Stimulated activated CD4-positive, alpha-beta T cell treated with anti-CD3 and anti-CD28 coated beads, Interleukin-1b, Interleukin-23, amount 100 ng/mL, for 1 hour (primary cell): Measurements from ENCODE around the gene PSMB9.
"Not testable (repeated sequence)": the region's sequence is repeated elsewhere in the genome, so short reads cannot be mapped to it uniquely, and the experiment has no call there.

Experiments used
- DNase-seq, 2 donors: peaks; one replicate each; pipeline ENCODE4 v3.0.0-alpha.2; 2020; ENCODE audit warnings: low read depth in 2 of 2

PSMB9 gene

GRCh38 chr6:32853541-32854375 lies at the start of gene PSMB9, which contains the start of gene TAP1:
TSS of gene PSMB9 (plus strand) at chr6:32854192. CDS start at chr6:32854230, 38 bp downstream.
TSS of gene TAP1 (minus strand) at chr6:32853704. CDS start at chr6:32853636, 68 bp downstream.
- peak; percentile 90 to 95 for DNase-seq

GRCh38 chr6:32805404-32805803 lies 48.6 kb upstream of the PSMB9 start:
- not testable (repeated sequence) for DNase-seq

GRCh38 chr6:32807020-32807580 lies 46.9 kb upstream of the PSMB9 start:
- no peak for DNase-seq

GRCh38 chr6:32809171-32809570 lies 44.8 kb upstream of the PSMB9 start:
- no peak for DNase-seq

GRCh38 chr6:32814145-32814544 lies 39.8 kb upstream of the PSMB9 start:
- DNase-seq: no peak

- no peak for DNase-seq
These were observed 38.9 kb upstream of the PSMB9 start for GRCh38 chr6:32815115-32815514.

- no peak for DNase-seq
These were observed 38.0 kb upstream of the PSMB9 start for GRCh38 chr6:32815996-32816395.

GRCh38 chr6:32816746-32817204 lies 37.2 kb upstream of the PSMB9 start, which contains the start of gene HLA-DOB:
TSS of gene HLA-DOB (minus strand) at chr6:32817002. CDS start at chr6:32816951, 51 bp downstream.
- DNase-seq: no peak

- DNase-seq: no peak
These were observed 35.1 kb upstream of the PSMB9 start for GRCh38 chr6:32818867-32819266.

GRCh38 chr6:32819729-32820128 lies 34.3 kb upstream of the PSMB9 start:
- DNase-seq: no peak

GRCh38 chr6:32825966-32826365 lies 28.0 kb upstream of the PSMB9 start:
- no peak for DNase-seq

- no peak for DNase-seq
These were observed 27.0 kb upstream of the PSMB9 start for GRCh38 chr6:32827025-32827424.

- DNase-seq: no peak
These were observed 24.5 kb upstream of the PSMB9 start for GRCh38 chr6:32829495-32829894.

GRCh38 chr6:32830017-32830416 lies 24.0 kb upstream of the PSMB9 start:
- DNase-seq: no peak

GRCh38 chr6:32830936-32831335 lies 23.1 kb upstream of the PSMB9 start:
- DNase-seq: no peak

GRCh38 chr6:32832535-32832934 lies 21.5 kb upstream of the PSMB9 start:
- DNase-seq: no peak

GRCh38 chr6:32833664-32834063 lies 20.3 kb upstream of the PSMB9 start:
- DNase-seq: no peak

- DNase-seq: no peak
These were observed 18.7 kb upstream of the PSMB9 start for GRCh38 chr6:32835167-32835893.

GRCh38 chr6:32836873-32837272 lies 17.1 kb upstream of the PSMB9 start:
- no peak for DNase-seq

- DNase-seq: no peak
These were observed 16.3 kb upstream of the PSMB9 start for GRCh38 chr6:32837651-32838113.

- peak; percentile 95 to 99 for DNase-seq
These were observed 15.7 kb upstream of the PSMB9 start, which contains the start of gene TAP2 for GRCh38 chr6:32838114-32838958. TSS of gene TAP2 (minus strand) at chr6:32838739. CDS start at chr6:32838233, 506 bp downstream.
